ENCODE data around the gene CRK. TPM values are rescaled to one million over a fixed set of nuclear protein-coding genes. Genes with fewer than 3 reads are reported as not detected.

Gene CRK
- total and polyA plus RNA-seq, 10 of the 15 experiments (the other 5 are each of a cell fraction or from before 2014, with no cell fraction given) = 11.1 to 23.8 (median 20.5) TPM

- TF ChIP-seq RCOR1 (conservative IDR thresholded peaks at IDR 0.05; ENCODE audit: low read depth, low read length) (no peak), USF1 (IDR thresholded peaks at IDR 0.05; ENCODE audit: borderline replicate concordance, extremely low read length, insufficient read depth, low read depth, low read length) (no peak), NR2C2 (IDR thresholded peaks at IDR 0.05; ENCODE audit: borderline replicate concordance, control insufficient read depth, insufficient read length, low read depth) (no peak), TBL1XR1 (IDR thresholded peaks at IDR 0.05; ENCODE audit: low read depth, low read length) (no peak), RB1 (IDR thresholded peaks at IDR 0.05; ENCODE audit: borderline replicate concordance) (no peak), CREB1 (IDR thresholded peaks at IDR 0.05; ENCODE audit: low read depth) (no peak), RFX5 (IDR thresholded peaks at IDR 0.05; ENCODE audit: low read depth, low read length) (no peak), EP300 (IDR thresholded peaks at IDR 0.05; ENCODE audit: borderline replicate concordance in 1 of 2, control insufficient read depth in 1 of 2, low read depth in 2 of 2, low read length in 2 of 2) (no peak), RAD51 (IDR thresholded peaks at IDR 0.05) (no peak), MAX (IDR thresholded peaks at IDR 0.05; ENCODE audit: low read depth, low read length) (no peak), STAT1 (conservative IDR thresholded peaks at IDR 0.05) (no peak), KLF5 (IDR thresholded peaks at IDR 0.05; ENCODE audit: partially characterized antibody) (no peak), IRF3 (IDR thresholded peaks at IDR 0.05) (no peak), BCL3 (IDR thresholded peaks at IDR 0.05; ENCODE audit: borderline replicate concordance, insufficient read depth, low read depth, low read length, poor library complexity, severe bottlenecking) (no peak)
- ChIA-PET SMC1A (ENCODE audit: uncharacterized antibody, unreplicated experiment) (interaction anchor here (1.6 to 2.8 kb wide), 2 partner anchors 12 to 131 kb away, joined by 6 to 8 read pairs; partner anchors contain the start of gene INPP5K), CTCF (interaction anchor here (1.2 to 2.1 kb wide), 4 partner anchors 9 to 130 kb away, joined by 3 to 12 read pairs (median 4); partner anchors contain the start of gene INPP5K), RAD21 (ENCODE audit: unreplicated experiment) (no interaction called here), POLR2A (interaction anchor here (0.6 to 1.4 kb wide), 4 partner anchors 9 to 14 kb away, joined by 3 to 6 read pairs (median 4); partner anchors contain the start of gene YWHAE)
- H3K9ac ChIP-seq (ENCODE audit: control insufficient read depth, insufficient read depth, low read length) = no peak overlapping the region
- H3K27ac ChIP-seq (ENCODE audit: control insufficient read depth, insufficient read depth) = no peak overlapping the region
- DNase-seq (ENCODE audit: low read depth, low spot score) = no peak
- FAIRE-seq = no peak
- no peak overlapping the region for H3K4me2 ChIP-seq (ENCODE audit: control insufficient read depth, insufficient read depth)
- in situ Hi-C loops (cut with MboI) = no loop called here
- peaks cover 3 to 15% of the 10 kb centered on the region in 2 experiments; a peak in 3 of 4 replicates for H3K36me3 ChIP-seq (ENCODE audit: control insufficient read depth in 2 of 2, insufficient read depth in 2 of 2, low read length in 1 of 2)
- H3K27me3 ChIP-seq (replicated peaks in 1 of 2; ENCODE audit: control insufficient read depth in 2 of 2, insufficient read depth in 2 of 2, low read length in 1 of 2) = no peaks in the 10 kb centered on the region
- WGBS (ENCODE audit: insufficient coverage, insufficient replicate concordance, low lambda C conversion rate, missing lambda C conversion rate) = 18% methylated on average over 2 of the region's 2 CpGs
- ATAC-seq = no peak
- H3K9me3 ChIP-seq (replicated peaks; ENCODE audit: control insufficient read depth, insufficient read depth, low read length) = no peaks in the 10 kb centered on the region
- H4K20me1 ChIP-seq (ENCODE audit: control insufficient read depth, insufficient read depth) = peaks cover 14% of the 10 kb centered on the region
- H3K4me1 ChIP-seq (ENCODE audit: control insufficient read depth, insufficient read depth, low read length) = peaks cover 8% of the 10 kb centered on the region
- no TSS peak for BruUV-seq (replicated peaks)
- peaks cover 95% of the 10 kb centered on the region for H3K79me2 ChIP-seq (ENCODE audit: control insufficient read depth, insufficient read depth, low read length)
- no peak overlapping the region for H3K4me3 ChIP-seq
- intact Hi-C loops (cut with micrococcal nuclease; ENCODE audit: unreplicated experiment) = no loop called here
- no peak overlapping the region for H2AFZ ChIP-seq (ENCODE audit: control insufficient read depth, low read depth, low read length)
These were observed 70.2 kb downstream of the CRK start for GRCh38 chr17:1385861-1386260.
